HG03354 (cell line): ENCODE results near the gene KCNH2.

Source experiments
- ATAC-seq: cut with Tn5 transposase; IDR thresholded peaks from one replicate; pipeline ENCODE4 v1.9.1; 2021; ENCODE audit warnings: mild to moderate bottlenecking; ENCODE audit not compliant: unreplicated experiment, poor library complexity, severe bottlenecking

Gene KCNH2

DNA sequence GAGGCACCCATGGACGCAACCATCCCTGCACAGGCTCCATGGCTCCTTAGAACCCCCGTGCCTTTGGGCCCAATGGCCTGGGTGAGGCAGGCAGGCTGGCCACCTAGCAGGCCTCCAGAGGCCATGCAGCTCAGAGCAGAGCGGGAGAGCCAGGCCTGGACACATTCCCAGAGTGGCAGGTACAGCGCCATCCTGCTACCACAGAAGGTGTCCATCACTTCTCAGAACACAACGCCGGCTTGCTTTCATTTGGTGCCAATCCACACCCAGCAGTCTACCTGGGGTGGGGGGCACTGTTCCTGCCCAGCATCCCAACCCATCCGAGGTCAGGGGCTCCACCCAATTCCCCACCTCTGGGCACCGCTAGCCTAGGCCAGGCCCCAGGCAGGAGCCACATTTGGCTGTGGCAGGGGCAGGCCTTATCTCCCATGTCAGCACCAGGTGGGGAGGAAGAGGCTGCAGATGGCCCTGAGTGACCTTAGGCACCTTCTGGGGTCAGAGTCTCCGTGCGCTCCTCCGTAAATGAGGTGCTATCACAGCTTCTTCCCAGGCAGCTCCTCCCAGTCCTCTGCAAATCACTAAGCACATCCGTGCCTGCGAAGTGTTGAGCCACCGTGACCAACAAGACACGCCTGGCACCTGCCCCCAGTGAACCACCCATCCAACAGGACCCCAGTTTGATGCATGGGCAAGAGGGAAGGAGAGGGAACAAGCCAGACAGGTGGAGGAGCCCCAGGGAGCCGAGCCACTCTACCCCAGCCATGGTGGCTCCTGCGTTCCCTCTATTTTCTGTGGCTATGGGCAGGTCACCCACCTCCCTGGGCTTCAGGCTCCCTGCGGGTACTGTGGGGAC lies 14.2 kb downstream of the KCNH2 start:
- no peak for ATAC-seq

DNA sequence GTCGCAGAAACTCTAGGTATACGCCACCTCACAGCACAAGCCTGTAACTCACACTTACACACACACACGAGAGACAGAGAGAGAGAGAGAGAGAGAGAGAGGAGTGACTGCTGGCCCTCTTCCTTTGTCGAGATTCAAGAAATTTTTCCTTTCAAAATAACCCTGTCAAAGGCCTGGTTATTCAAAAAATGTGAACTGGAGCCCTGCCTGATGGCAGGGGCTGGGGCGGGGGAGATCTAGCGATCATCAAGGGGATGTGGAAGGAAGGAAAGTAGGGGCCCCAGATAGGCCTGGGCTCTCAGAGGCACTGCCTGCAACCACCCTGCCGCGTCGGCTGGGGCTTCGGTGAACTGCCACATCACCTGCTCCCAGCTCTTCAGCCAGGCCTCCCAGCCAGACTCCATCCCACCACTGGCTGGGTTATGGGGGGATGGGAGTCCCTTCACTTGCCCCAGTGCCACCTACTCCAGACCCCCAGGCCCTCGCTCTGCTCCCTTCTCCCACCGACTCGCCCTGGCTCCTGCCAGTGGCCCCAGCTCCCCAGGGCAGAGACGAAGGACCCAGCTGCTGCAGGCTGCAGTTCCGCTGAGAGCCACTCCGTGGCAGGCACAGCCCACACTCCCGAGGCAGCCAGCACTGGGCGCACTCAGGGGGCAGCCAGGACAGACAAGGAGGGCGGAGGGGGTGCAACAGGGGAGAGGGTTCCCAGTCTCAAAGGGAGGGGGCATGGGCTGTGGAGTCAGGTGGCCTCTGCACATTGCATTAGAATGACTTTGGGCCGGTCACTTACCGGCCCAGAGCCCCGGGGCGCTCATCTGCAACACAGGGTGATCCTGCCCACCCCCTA lies 15.3 kb downstream of the KCNH2 start:
- ATAC-seq = peak; percentile 90

DNA sequence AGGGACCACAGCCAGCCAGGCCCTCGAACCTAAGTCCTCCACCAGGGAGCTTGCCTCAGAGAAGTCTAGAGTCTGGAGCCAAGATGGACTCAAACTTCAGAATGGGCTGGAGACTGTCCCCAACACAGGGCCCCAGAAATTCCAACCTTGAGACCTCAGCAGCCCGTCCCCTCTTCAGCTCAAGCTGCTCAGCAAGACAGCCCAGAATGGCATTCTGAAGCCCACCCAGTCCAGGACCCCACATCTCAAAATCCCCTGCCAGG lies 15.9 kb downstream of the KCNH2 start:
- ATAC-seq = no peak

DNA sequence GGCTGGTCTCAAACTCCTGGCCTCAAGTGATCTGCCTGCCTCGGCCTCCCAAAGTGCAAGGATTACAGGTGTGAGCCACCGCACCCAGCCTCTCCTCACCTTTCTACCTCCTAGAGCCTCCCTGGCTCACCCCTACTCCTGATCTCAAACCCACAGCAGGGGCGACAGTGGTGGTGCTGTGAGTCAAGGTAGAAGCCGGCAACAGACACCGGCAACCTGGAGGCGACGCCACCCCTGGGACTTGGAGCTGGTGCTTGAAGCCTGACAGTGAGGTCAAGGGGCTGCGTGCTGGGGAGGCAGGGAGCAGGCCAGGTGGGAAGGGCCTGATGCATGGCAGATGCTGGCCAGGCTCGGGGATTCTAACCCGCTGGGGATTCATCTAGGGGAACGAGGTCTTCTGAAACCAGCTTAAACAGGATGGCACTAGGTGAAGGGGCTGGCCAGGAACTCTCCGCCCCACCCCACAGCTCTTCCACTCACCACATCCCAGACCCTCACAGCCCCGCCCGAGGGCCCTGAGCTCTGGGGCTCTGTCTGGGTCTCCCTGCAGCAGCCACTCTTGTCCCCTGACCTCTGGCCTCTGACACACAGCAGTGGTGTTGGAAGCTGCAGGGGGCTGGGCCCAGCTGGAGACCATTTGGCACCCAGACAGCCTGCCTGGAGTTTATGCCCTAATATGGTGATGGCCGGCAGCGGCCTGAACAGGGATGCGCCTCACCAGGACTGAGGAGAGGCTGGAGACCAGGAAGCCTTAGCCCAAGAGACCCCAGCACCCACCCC lies 16.4 kb downstream of the KCNH2 start:
- ATAC-seq = no peak

DNA sequence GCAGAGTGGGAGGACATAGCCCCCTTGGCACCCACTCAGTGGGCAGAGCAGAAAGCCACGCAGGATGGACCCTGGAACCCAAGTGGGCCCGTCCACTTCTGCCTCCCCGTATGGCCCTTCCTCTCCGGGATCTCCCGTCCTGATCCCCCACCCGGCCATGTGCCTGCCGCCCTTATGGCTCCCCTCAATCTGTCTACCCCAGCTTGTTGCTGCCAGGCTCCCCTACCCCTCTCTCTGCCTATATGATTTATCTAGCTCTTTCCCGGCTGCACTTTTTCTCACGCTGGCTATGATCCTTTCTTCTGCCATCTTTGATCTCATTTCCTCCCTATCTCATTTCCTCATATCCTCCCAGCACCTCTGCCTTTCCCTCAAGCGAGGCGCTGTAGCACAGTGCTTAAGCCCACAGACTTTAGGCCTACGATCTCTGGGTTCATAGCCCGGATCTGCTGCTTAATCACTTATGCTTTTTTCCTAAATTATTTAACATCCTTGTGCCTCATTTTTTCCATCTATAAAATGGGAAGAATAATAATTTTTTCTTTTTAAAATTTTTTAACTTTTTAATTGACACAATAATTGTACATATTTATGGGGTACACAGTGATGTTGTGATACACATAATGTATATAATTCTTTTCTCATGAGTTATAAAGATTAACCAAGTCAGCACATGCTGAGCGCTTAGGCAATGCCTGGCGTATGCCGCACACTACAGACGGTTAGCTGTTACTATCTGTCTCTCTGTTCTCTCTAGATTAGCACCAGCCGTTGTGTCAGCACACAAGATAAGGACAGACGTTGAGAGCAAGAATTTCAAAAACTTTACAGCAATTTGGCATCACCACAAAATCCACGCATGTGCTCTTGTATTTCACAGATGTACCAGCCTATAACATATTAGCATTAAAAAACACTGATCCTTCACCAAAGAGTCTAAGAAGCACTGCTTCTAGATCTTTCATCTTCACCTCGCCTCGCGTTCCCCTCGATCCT lies 18.1 kb downstream of the KCNH2 start:
- no peak for ATAC-seq

DNA sequence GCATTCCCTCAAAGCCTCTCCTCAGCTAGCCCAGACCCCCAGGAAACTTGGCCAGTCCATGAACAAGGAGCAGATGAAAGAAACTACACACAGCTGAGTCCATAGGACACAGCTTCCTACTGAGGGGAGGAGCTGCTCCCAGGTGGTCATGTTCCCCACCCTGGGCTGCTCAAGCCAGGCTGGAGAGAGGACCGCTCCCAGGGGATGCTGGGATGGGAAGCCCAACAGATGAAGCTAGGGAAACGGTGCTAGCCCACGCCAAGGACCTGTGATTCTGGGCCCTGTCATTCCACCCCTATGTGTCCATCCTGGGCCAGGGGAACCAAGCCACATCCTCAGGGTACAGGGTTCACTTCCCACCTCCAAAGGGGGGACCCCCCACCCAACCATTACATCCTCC lies 19.0 kb downstream of the KCNH2 start:
- no peak for ATAC-seq

DNA sequence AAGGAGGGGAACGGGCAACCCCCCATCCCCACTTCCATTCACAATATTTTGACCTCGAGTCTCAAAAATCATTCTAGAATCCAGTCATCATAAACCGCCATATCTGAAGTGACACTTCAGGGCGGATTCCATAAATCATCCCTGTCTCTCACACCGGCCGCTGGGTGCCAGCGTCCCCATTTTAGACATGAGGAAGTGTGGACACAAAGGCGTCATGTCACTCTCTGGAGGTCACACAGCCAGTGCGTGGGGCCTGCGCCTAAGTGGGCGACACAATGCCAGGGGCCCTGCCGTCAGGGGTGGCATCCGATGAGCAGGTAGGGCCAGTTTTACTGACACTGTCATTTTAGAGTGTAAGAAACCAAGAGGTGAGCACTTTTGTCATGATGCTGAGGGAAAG lies 19.5 kb downstream of the KCNH2 start:
- no peak for ATAC-seq

DNA sequence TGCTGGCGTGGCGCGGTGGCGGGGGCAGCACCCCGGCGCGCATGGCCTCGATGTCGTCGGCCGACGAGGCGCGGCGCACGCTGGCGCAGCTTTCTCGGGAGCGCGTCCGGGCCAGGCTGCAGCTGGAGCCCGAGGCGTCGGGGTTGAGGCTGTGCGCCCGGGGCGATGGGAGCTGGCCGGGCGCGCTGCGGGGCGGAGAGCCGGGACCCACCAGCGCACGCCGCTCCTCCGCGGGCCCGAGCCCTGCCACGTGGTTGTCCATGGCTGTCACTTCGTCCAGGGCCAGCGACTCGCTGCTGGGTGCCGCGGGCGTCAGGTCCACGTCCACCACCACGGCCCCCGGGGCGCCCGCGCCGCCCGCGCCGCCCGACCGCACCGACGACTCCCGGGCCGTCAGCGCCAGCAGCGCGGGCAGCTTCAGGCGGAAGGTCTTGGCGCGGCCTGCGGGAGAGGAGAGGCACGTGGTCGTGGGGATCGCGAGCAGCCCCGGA lies 20.0 kb downstream of the KCNH2 start:
- ATAC-seq = no peak

DNA sequence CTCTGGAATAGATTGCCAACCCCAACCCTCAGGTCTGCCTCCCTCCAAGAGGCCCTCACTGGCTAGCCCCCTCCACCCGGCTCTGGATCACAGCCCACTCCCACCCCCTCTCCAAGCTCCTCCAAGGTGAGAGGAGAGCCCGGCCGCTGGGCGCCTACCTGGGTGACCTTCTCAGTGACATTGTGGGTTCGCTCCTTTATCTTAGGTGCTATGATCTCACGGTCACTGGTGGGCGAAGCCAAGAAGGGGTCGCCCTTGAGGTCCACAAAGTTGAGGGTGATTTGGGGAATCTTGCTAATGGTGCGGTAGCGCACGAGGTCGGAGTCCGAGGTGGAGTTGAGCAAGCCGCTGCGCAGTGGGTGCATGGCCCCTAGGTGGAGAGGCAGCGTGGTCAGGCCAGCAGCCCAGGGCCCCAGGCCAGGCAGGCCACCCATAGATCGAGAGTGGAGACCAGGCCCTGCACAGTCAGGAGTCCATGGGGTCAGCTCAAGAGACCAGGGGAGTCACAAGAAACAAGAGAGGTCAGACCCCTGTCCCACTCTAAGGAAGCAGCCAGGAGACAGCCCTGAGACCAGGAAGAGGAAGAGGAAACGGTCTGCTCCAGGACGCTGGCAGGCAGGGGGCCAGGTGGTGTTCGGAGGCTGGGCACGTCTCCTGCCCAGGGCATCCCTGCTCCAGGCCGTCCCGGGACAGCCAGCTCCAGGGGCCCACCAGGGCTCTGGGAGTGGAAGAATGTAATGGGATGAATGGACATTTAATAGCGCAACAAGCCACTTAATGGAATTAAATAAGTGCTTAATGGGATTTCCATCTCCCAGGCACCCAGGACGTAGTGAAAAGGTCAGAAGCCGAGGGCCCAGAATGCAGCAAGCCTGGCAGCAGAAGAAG lies 20.7 kb downstream of the KCNH2 start:
- ATAC-seq = no peak

DNA sequence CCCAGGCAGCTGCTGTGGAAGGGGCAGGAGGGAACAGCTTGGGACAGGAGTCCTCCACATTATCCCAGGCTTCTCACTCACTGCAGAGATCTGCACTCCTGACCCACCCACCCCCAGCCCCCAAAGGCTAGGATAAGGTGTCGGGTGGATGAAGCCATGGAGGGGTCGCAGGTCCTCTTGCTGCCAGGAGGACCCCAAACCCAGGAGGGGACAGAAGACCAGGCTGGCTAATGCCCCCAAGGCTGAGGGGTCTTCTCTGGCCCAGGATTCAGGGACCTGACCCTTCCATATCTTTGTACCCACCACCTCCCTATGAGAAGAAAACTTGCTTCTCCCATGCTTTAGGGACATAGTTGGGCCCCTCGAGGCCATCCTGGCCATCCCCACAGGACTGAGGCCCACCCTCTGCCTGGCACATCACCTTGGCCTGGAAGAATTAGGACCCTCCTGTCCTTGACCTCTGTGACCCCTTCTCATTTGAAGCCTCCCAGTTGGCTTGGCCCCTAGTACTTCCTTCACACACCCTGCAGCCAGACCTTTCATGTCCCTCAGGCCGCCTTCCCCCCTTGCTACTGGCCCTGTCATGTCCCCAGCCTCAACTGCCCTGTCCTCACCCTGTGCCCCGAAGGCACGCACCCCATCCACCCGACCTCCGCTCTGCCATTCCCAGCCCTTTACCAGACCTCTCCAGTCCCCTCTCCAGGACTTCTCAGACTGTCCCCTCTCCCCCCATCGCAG lies 21.6 kb downstream of the KCNH2 start:
- ATAC-seq = no peak

DNA sequence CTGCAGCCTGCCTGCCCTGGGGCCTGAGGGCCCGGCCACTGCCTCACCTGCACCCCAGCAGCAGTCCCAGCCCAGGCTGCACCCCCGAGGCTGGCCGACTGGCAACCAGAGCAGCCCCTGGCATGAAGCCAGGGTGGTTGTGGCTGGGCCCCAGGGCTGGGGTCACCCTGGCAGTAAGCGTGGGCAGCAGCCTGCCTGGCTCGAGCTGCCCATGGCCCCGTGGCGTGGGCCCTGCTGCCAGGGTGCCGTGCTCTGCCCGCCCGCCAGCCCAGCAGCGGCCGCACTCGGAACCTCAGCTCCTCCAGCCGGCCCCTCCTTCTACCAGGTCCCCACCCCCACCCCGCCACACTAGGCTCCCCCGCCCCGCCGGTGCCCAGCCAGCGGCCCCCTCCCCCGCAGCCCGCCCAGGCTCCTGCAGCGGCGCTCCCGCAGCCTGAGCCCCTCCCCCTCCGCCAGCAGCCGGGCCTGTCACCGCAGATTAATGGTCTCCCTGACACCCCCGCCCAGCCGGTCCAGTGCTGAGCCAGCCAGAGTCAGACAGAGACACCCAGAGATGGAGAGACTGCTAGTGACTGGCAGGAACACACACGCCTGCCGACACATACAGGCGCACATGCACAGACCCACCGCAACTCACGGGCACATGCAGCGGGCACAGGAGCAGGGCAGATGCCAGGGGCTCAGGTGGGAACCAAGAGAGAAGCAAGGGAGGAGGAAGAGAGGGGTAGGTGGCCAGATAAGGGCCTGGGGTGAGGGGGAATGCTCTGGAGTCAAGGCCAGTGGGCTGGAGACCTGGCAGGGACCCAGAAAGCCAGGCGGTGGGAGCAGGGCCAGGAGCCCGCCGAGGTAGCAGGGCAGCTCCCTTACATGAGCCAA lies 22.4 kb downstream of the KCNH2 start:
- ATAC-seq = no peak

DNA sequence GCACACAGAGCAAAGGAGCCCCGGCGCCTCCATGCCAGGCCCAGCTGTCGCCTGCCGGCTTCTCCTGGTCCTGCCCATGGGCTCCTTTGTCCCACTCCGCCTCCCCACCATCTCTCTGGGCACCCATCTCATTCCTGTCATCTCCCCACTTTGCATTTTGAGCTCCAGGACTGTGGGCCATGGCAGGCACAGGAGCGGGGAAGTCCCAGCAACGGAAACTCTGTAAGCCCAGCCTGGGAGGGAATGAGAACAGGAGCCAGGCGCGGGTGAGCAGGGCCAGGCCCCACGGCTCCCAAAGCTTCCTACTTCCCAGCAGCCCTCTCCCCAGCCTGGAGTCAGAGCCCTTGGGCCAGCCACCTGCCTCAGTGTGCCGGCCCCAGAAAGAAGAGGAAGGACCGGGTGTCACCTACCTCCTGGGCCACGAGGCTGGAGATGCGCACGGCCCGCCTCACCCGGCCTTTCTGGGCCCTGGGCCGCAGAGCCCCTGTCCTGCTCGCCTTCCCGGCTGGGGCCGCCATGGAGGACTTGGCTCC lies 23.1 kb downstream of the KCNH2 start:
- ATAC-seq = no peak

DNA sequence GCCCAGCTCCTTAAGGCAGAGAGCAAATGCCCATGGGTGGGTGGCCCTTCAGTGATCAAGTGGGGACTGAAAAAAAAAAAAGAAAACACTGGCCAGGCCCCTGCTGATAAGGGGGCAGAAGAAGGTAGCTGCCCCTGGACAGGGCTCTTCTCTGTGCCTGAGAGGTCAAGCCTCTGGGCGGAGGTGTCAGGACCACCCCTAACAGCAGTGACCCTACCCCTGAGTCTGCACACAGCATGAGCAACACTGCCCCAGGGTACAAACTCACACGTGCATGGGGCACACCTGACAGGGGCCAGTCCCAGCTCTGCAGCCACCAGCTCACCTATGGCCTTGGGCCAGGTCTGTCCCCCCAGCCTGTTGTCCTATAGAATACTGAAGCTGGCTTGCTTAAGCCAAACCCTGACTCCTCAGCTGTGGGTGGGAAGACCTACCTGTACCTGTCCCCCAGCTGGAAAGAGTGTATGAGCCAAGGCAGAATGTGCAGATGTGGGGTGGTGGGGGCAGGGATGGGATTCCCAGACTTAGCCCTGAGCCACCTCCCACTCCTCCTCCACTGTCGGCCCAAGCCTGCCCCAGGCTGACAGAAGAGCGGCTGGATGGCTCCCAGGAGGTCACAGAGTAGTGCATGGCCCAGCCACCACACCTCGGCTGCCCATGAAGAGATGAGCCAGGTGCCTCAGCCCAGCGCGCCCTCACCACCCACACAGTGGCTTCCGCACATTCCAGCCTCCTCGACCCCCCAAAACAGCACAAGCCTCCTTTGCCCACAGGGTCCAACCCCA lies 23.7 kb downstream of the KCNH2 start:
- no peak for ATAC-seq

DNA sequence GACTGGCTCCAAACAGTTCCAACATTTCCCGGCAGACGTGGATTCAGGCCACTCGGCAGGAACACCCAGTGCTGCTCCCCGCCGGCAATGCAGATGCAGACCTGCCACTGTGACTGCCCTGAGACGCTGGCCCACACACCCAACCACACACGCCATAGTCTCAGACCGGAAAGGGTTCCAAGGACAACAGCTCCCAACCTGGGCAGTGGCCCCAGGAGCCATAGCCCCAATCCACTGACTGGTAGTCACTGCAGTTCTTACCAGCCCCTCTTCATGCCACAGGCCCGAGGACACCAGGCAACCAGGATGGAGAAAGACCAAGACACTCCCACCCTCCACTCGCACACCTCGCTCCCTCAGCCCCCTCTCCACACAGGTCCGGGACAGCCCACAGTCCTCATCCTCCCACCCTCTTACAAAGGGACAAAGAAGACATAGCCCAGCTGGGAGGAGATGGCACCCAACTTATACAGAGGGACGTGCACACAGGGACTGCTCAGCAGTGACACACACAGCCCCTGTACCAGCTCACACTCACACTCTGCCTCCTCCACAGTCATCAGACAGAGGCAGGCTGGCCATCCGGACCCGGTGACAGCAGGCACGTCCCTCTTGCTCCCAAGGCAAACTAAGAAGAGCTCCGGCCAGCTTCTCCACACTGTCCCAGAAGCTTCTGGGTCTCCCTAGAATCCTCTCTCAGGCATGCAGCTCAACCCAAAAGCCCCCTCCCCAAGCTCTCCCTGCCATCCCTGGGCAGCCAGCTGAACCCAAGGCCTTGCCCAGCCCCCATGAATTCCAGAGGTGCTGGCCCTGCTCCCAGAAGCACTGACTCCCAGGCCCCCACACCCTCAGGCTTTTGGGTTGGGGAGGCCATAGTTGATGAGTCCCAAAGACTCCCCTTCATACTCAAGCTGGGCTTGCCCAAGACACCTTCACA lies 24.8 kb downstream of the KCNH2 start:
- ATAC-seq = no peak
